ENCODE data around the gene TP53I3. TPM values are rescaled to one million over a fixed set of nuclear protein-coding genes. Genes with fewer than 3 reads are reported as not detected.

TP53I3 gene
- total RNA-seq, 4 donors from 2014 or later: 14.5 to 38.4 (median 31.0) TPM

- 84 to 85% methylated on average over 2 of the region's 2 CpGs for WGBS, 2 donors
- intact Hi-C loops (cut with DNase I): no loop called here
- TF ChIP-seq CTCF (IDR thresholded peaks at IDR 0.05) (no peak), POLR2A (IDR thresholded peaks at IDR 0.05) (no peak)
- Histone ChIP-seq H3K27ac (no peak overlapping the region), H3K9me3 (no peaks in the 10 kb centered on the region), H3K4me1 (no peaks in the 10 kb centered on the region), H3K27me3 (no peaks in the 10 kb centered on the region), H3K36me3 (peaks cover 16 to 36% of the 10 kb centered on the region in 2 donors), H3K4me3 (replicated peaks in 1 of 3) (no peak overlapping the region)
- DNase-seq: no peak
Measured at GRCh38 chr2:24065341-24065740, 19.3 kb downstream of the TP53I3 start.

GRCh38 chr2:24058564-24059271 is 25.9 kb downstream of the TP53I3 start:
- H3K4me1 ChIP-seq: no peaks in the 10 kb centered on the region
- H3K9me3 ChIP-seq: no peaks in the 10 kb centered on the region
- H3K36me3 ChIP-seq: no peaks in the 10 kb centered on the region
- H3K27me3 ChIP-seq: no peaks in the 10 kb centered on the region
- TF ChIP-seq CTCF (IDR thresholded peaks at IDR 0.05): no peak
- no peak for TF ChIP-seq POLR2A (IDR thresholded peaks at IDR 0.05)
- H3K27ac ChIP-seq: no peak overlapping the region
- WGBS, 2 donors: 86 to 87% methylated on average over 4 of the region's 4 CpGs
- intact Hi-C loops (cut with DNase I): no loop called here
- H3K4me3 ChIP-seq (replicated peaks in 1 of 3): no peak overlapping the region
- DNase-seq: no peak

- Histone ChIP-seq H3K4me1 (no peaks in the 10 kb centered on the region), H3K27ac (no peak overlapping the region), H3K4me3 (replicated peaks in 1 of 3) (no peak overlapping the region), H3K27me3 (no peaks in the 10 kb centered on the region), H3K36me3 (no peaks in the 10 kb centered on the region), H3K9me3 (no peaks in the 10 kb centered on the region)
- WGBS, 2 donors: 94 to 97% methylated on average over 6 of the region's 6 CpGs
- DNase-seq: no peak
- TF ChIP-seq CTCF (IDR thresholded peaks at IDR 0.05): no peak
- no peak for TF ChIP-seq POLR2A (IDR thresholded peaks at IDR 0.05)
- intact Hi-C loops (cut with DNase I): no loop called here
Measured at GRCh38 chr2:24055750-24056149, 28.9 kb downstream of the TP53I3 start.

- peaks cover 0 to 4% of the 10 kb centered on the region in 2 donors for H3K4me1 ChIP-seq
- no peaks in the 10 kb centered on the region for H3K9me3 ChIP-seq
- 77 to 81% methylated on average over 5 to 8 of the region's 8 CpGs for WGBS, 2 donors
- no peaks in the 10 kb centered on the region for H3K36me3 ChIP-seq
- intact Hi-C loops (cut with DNase I): no loop called here
- H3K27me3 ChIP-seq: no peaks in the 10 kb centered on the region
- no peak overlapping the region for H3K4me3 ChIP-seq (replicated peaks in 1 of 3)
- no peak for TF ChIP-seq CTCF (IDR thresholded peaks at IDR 0.05)
- no peak for TF ChIP-seq POLR2A (IDR thresholded peaks at IDR 0.05)
- H3K27ac ChIP-seq: no peak overlapping the region
- no peak for DNase-seq
Measured at GRCh38 chr2:24054366-24055010, 30.1 kb downstream of the TP53I3 start.

- Histone ChIP-seq H3K4me3 (replicated peaks in 1 of 3) (no peak overlapping the region), H3K27me3 (no peaks in the 10 kb centered on the region), H3K27ac (no peak overlapping the region), H3K9me3 (no peaks in the 10 kb centered on the region), H3K36me3 (no peaks in the 10 kb centered on the region), H3K4me1 (peaks cover 8 to 12% of the 10 kb centered on the region in 2 donors)
- WGBS, 2 donors: 94% methylated on average over 1 of the region's 1 CpG
- intact Hi-C loops (cut with DNase I): no loop called here
- no peak for TF ChIP-seq CTCF (IDR thresholded peaks at IDR 0.05)
- TF ChIP-seq POLR2A (IDR thresholded peaks at IDR 0.05): no peak
- DNase-seq: no peak
Measured at GRCh38 chr2:24052951-24053350, 31.7 kb downstream of the TP53I3 start.
